CD4-positive, alpha-beta T cell (primary cell): ENCODE data around the gene POU6F1. TPM values are rescaled to one million over a fixed set of nuclear protein-coding genes. Genes with fewer than 3 reads are reported as not detected.

Experiments used
- ATAC-seq: fragments of 200-7000 bp; cut with Tn5 transposase; one replicate; pipeline ENCODE4 v1.10.0; 2022; ENCODE audit warnings: mild to moderate bottlenecking; ENCODE audit not compliant: poor library complexity
- CTCF ChIA-PET: fragments of 350-600 bp; sonication (Branson Sonifier 250); formaldehyde crosslinking; loops from one replicate; lab custom pipeline; 2021; ENCODE audit warnings: antibody characterized with exemption, inconsistent platforms; lab: Charles Lee
- POLR2A ChIA-PET: fragments of 350-600 bp; sonication (Branson Sonifier 250); formaldehyde crosslinking; loops from one replicate; lab custom pipeline; 2021; ENCODE audit warnings: antibody characterized with exemption, inconsistent platforms; lab: Charles Lee
- DNase-seq, 14 experiments: peaks; one replicate each; pipeline ENCODE4 v3.0.0-alpha.2; 2013 to 2020; ENCODE audit warnings: mixed read lengths in 2 of 14
- H3K27ac ChIP-seq, 2 donors: one replicate each; pipeline versions ENCODE4 v1.5.1 to v1.7.0; 2013; ENCODE audit warnings: low read length in 2 of 2, low read depth in 1 of 2, mild to moderate bottlenecking in 1 of 2
- H3K27me3 ChIP-seq, 2 experiments: 1 replicate in 1 of 2; 2 replicates in 1 of 2; pipeline versions ENCODE4 v1.6.1 to v1.7.0; 2013; ENCODE audit warnings: low read length in 2 of 2, control low read depth in 1 of 2, mild to moderate bottlenecking in 1 of 2, moderate library complexity in 1 of 2; ENCODE audit not compliant: insufficient read depth in 2 of 2, control insufficient read depth in 1 of 2
- H3K36me3 ChIP-seq: one replicate; pipeline ENCODE4 v1.6.1; 2013; ENCODE audit warnings: low read length, control low read depth; ENCODE audit not compliant: insufficient read depth
- H3K4me1 ChIP-seq: one replicate; pipeline ENCODE4 v1.6.1; 2013; ENCODE audit warnings: low read length, control low read depth; ENCODE audit not compliant: insufficient read depth
- H3K4me3 ChIP-seq: one replicate; pipeline ENCODE4 v1.5.1; 2013; ENCODE audit warnings: mild to moderate bottlenecking, low read length, moderate library complexity
- H3K9me3 ChIP-seq, 2 experiments: 1 replicate in 1 of 2; 2 replicates in 1 of 2; pipeline versions ENCODE4 v1.6.1 to v1.7.0; 2013; ENCODE audit warnings: low read length in 2 of 2, mild to moderate bottlenecking in 2 of 2, control low read depth in 1 of 2, moderate library complexity in 1 of 2; ENCODE audit not compliant: control insufficient read depth in 1 of 2, insufficient read depth in 1 of 2
- H3K27ac Mint-ChIP-seq: one replicate; pipeline ENCODE4 v1.8.0; 2020; ENCODE audit warnings: mixed read lengths
- H3K27me3 Mint-ChIP-seq: one replicate; pipeline ENCODE4 v1.8.0; 2021; ENCODE audit warnings: mixed read lengths
- H3K36me3 Mint-ChIP-seq: one replicate; pipeline ENCODE4 v1.8.0; 2021; ENCODE audit warnings: low read depth, mixed read lengths
- H3K4me1 Mint-ChIP-seq: one replicate; pipeline ENCODE4 v1.8.0; 2021; ENCODE audit warnings: low read depth, mixed read lengths
- H3K4me3 Mint-ChIP-seq: one replicate; pipeline ENCODE4 v1.8.0; 2020; ENCODE audit warnings: mild to moderate bottlenecking, mixed read lengths
- H3K9me3 Mint-ChIP-seq: one replicate; pipeline ENCODE4 v1.8.0; 2020; ENCODE audit warnings: mixed read lengths
- intact Hi-C, 2 experiments: fragments of 100-400 bp; cut with DNase I in 1 of 2; cut with micrococcal nuclease in 1 of 2; formaldehyde crosslinking; loops; one replicate each; pipeline versions ENCODE4 v1.15.1 to v1.9.0; 2023 to 2025; cut with DNase I, micrococcal nuclease
- total RNA-seq, 174 experiments: library from RNA in 2 of 174; stranded (reverse) in 2 of 174; gene quantifications; one replicate each; pipeline ENCODE4 v1.2.3 and lab custom pipeline; 2021 to 2026
- TF ChIP-seq, protein P1 (sequence below): fragments of 200-600 bp; IDR thresholded peaks from one replicate; pipeline ENCODE4 v1.8.0; 2022; ENCODE audit warnings: antibody characterized with exemption, mild to moderate bottlenecking

POU6F1 gene
- total RNA-seq, 2 experiments from 2014 or later, result 31.7 to 36.8 TPM

GRCh38 chr12:51246254-51246853 lies 28.5 kb upstream of the POU6F1 start:
- ATAC-seq, result peak; percentile 78
- H3K36me3 ChIP-seq, result peaks cover 28% of the 10 kb centered on the region
- H3K9me3 ChIP-seq, result no peaks in the 10 kb centered on the region
- H3K27me3 Mint-ChIP-seq, result no peaks in the 10 kb centered on the region
- TF ChIP-seq, protein P1, sequence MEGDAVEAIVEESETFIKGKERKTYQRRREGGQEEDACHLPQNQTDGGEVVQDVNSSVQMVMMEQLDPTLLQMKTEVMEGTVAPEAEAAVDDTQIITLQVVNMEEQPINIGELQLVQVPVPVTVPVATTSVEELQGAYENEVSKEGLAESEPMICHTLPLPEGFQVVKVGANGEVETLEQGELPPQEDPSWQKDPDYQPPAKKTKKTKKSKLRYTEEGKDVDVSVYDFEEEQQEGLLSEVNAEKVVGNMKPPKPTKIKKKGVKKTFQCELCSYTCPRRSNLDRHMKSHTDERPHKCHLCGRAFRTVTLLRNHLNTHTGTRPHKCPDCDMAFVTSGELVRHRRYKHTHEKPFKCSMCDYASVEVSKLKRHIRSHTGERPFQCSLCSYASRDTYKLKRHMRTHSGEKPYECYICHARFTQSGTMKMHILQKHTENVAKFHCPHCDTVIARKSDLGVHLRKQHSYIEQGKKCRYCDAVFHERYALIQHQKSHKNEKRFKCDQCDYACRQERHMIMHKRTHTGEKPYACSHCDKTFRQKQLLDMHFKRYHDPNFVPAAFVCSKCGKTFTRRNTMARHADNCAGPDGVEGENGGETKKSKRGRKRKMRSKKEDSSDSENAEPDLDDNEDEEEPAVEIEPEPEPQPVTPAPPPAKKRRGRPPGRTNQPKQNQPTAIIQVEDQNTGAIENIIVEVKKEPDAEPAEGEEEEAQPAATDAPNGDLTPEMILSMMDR, result no peak
- no peaks in the 10 kb centered on the region for H3K27me3 ChIP-seq
- H3K36me3 Mint-ChIP-seq, result peaks cover 46% of the 10 kb centered on the region
- peak overlapping the region; percentile 55 to 74 for H3K27ac ChIP-seq
- CTCF ChIA-PET, result no interaction called here
- intact Hi-C loops, result loop anchor here in 1 of 2 experiments (10.0 kb wide), 1 partner anchor 482 kb away; the partner anchor contains the start of gene ATF1
- H3K27ac Mint-ChIP-seq, result peak overlapping the region; percentile 84
- H3K4me3 Mint-ChIP-seq, result peak overlapping the region; percentile 4
- peaks cover 53% of the 10 kb centered on the region for H3K4me1 ChIP-seq
- H3K4me3 ChIP-seq, result no peak overlapping the region
- POLR2A ChIA-PET, result interaction anchor here (1.2 to 3.4 kb wide), 5 partner anchors 7 to 197 kb away, joined by 4 to 39 read pairs (median 7); partner anchors contain the start of genes DAZAP2, POU6F1 and SMAGP
- H3K4me1 Mint-ChIP-seq, result peaks cover 67% of the 10 kb centered on the region
- peak in 8 of 14 experiments; percentile 7 to 72 (median 44) for DNase-seq
- no peaks in the 10 kb centered on the region for H3K9me3 Mint-ChIP-seq

DNA sequence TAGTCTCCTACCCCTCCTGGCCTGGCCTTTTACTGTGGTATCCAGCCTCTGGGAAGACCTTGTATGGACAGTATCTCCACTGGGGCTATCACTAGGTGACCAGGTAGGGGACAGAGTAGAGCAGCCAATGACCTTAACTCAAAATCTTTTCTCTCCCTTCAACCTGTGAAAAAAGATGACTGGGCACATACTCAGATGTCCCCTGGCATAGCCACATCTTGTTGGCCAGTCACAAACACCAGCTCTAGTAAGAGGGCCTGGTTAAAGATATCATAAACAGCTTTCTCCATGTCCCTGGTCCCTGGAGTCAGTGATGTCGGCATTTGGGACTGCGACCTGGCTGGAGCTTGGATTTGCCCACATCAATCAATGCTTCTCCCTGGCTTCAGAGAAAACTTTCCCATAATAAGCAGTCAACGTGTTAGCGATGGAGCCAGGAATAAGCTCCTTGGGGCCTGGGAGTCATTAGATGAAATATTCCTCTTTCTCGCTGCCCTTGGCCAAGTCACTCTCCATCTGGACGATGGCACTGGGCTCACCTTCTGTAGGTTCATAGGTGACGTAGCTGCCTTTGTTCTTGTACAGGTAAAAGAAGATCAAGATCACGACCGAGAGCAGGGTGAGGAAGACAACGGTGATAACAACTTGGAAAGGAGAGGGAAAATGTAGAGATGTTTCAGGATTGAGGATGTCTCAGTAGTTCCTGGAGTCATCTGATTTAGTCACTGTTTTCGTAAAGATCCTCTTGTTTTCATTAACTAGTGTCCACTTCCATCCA lies 27.8 kb upstream of the POU6F1 start:
- CTCF ChIA-PET, result interaction anchor here (1.0 kb wide), 1 partner anchor 17 kb away, joined by 4 read pairs; no protein-coding TSS in a partner anchor
- no peaks in the 10 kb centered on the region for H3K9me3 Mint-ChIP-seq
- H3K27me3 ChIP-seq, result no peaks in the 10 kb centered on the region
- H3K36me3 ChIP-seq, result peaks cover 35% of the 10 kb centered on the region
- POLR2A ChIA-PET, result interaction anchor here (1.2 to 3.4 kb wide), 4 partner anchors 9 to 197 kb away, joined by 4 to 39 read pairs (median 6); partner anchors contain the start of genes POU6F1 and SMAGP
- peak; percentile 7 for ATAC-seq
- TF ChIP-seq, protein P1, result no peak
- peaks cover 53% of the 10 kb centered on the region for H3K36me3 Mint-ChIP-seq
- intact Hi-C loops, result loop anchor here in 1 of 2 experiments (10.0 kb wide), 1 partner anchor 481 kb away; the partner anchor contains the start of gene ATF1
- peak overlapping the region; percentile 84 for H3K27ac Mint-ChIP-seq
- H3K4me3 ChIP-seq, result no peak overlapping the region
- H3K27me3 Mint-ChIP-seq, result no peaks in the 10 kb centered on the region
- no peaks in the 10 kb centered on the region for H3K9me3 ChIP-seq
- peak overlapping the region; percentile 4 for H3K4me3 Mint-ChIP-seq
- peak overlapping the region; percentile 55 to 74 for H3K27ac ChIP-seq
- DNase-seq, result no peak
- peaks cover 72% of the 10 kb centered on the region for H3K4me1 Mint-ChIP-seq
- H3K4me1 ChIP-seq, result peaks cover 59% of the 10 kb centered on the region

DNA sequence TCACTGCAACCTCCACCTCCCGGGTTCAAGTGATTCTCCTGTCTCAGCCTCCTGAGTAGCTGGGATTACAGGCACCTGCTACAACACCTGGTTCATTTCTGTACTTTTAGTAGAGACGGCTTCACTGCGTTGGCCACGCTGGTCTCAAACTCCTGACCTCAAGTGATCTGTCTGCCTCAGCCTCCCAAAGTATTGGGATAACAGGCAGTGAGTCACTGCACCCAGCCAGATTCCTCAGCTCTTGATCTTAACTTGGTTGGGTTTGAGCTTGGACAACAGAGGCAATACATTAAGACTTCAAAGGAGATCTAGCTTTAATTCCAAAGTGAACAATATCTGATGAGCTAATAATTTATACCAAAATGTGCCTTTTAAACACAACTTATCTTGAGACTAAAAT lies 26.4 kb upstream of the POU6F1 start:
- no peaks in the 10 kb centered on the region for H3K27me3 Mint-ChIP-seq
- peaks cover 65% of the 10 kb centered on the region for H3K36me3 Mint-ChIP-seq
- peak overlapping the region; percentile 1 for H3K4me3 Mint-ChIP-seq
- CTCF ChIA-PET, result interaction anchor here (0.6 to 1.5 kb wide), 3 partner anchors 26 to 360 kb away, joined by 3 to 5 read pairs (median 4); partner anchors contain the start of gene POU6F1
- Histone ChIP-seq H3K4me1 (peaks cover 69% of the 10 kb centered on the region), H3K4me3 (no peak overlapping the region), H3K27ac (no peak overlapping the region), H3K9me3 (no peaks in the 10 kb centered on the region), H3K36me3 (peaks cover 44% of the 10 kb centered on the region), H3K27me3 (no peaks in the 10 kb centered on the region)
- DNase-seq, result no peak
- TF ChIP-seq, protein P1, result no peak
- no peaks in the 10 kb centered on the region for H3K9me3 Mint-ChIP-seq
- POLR2A ChIA-PET, result interaction anchor here (0.9 to 3.4 kb wide), 3 partner anchors 9 to 97 kb away, joined by 3 to 39 read pairs (median 7); partner anchors contain the start of gene POU6F1
- H3K4me1 Mint-ChIP-seq, result peaks cover 82% of the 10 kb centered on the region
- H3K27ac Mint-ChIP-seq, result peak overlapping the region; percentile 44
- ATAC-seq, result no peak
- intact Hi-C loops, result loop anchor here in 1 of 2 experiments (10.0 kb wide), 1 partner anchor 479 kb away; the partner anchor contains the start of gene ATF1
